PC-9 (cell line): ENCODE measurements around the gene DYNC2H1.

Experiments
- CTCF ChIP-seq: fragments of 200-600 bp; sonication (generic); conservative IDR thresholded peaks from 2 replicates; pipeline ENCODE4 v1.6.1; 2017; ENCODE audit warnings: mixed run types, antibody characterized with exemption, mild to moderate bottlenecking, moderate library complexity
- EZH2 ChIP-seq: fragments of 200-600 bp; sonication (generic); IDR thresholded peaks from 2 replicates; pipeline ENCODE4 v1.8.0; 2017; ENCODE audit warnings: antibody characterized with exemption, low read depth

DNA sequence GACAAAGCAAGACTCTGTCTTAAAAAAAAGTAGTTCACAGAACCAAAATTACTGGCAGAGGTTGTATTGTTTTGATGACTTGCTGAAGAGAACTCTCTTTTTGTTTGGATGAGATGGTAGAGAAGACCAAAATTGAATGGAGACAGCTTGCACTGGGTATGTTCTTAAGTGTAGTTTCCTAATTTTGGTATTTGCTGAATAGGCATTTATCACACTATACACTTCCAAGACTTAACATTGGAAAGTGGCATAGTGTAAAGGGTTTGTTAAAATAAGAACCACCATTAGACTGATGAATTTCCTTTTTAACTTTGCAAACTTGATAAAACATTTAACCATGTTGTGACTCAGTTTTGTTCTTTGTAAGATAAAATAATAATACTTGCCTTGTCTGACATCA lies 11.9 kb upstream of the DYNC2H1 start:
- TF ChIP-seq CTCF (no peak), EZH2 (no peak)
